Kidney epithelial cell (primary cell): Measurements from ENCODE around the gene NDUFA3. TPM values are rescaled to one million over a fixed set of nuclear protein-coding genes. Genes with fewer than 3 reads are reported as not detected.
A peak's percentile ranks its signal among the peaks of the same experiment; 100 is the strongest.

Experiments used
- DNase-seq: peaks from one replicate; pipeline ENCODE4 v3.0.0-alpha.2; 2010; ENCODE audit warnings: low read depth
- H3K27me3 ChIP-seq: 2 replicates; pipeline ENCODE4 v1.6.0; 2011; ENCODE audit warnings: low read length; ENCODE audit not compliant: control insufficient read depth, insufficient read depth
- H3K36me3 ChIP-seq: 2 replicates; pipeline ENCODE4 v1.5.1; 2011; ENCODE audit warnings: low read length; ENCODE audit not compliant: control insufficient read depth, insufficient read depth
- H3K4me3 ChIP-seq: 2 replicates; pipeline ENCODE4 v1.5.1; 2011; ENCODE audit warnings: low read depth, mild to moderate bottlenecking, control low read depth, low read length
- total RNA-seq: library from RNA; depleted of rRNA; stranded (reverse); fragments of >200 nt; gene quantifications from 2 replicates; pipeline ENCODE4 v1.2.3, GENCODE V29; 2015
- TF ChIP-seq, protein P1 (sequence below): IDR thresholded peaks from 2 replicates; pipeline ENCODE4 v1.5.1; 2011; ENCODE audit warnings: mild to moderate bottlenecking, moderate library complexity, low read length, control low read depth, inconsistent platforms; ENCODE audit not compliant: insufficient read depth, poor library complexity, severe bottlenecking

NDUFA3 gene
- 31.8 and 39.4 TPM in 2 replicates for total RNA-seq

DNA sequence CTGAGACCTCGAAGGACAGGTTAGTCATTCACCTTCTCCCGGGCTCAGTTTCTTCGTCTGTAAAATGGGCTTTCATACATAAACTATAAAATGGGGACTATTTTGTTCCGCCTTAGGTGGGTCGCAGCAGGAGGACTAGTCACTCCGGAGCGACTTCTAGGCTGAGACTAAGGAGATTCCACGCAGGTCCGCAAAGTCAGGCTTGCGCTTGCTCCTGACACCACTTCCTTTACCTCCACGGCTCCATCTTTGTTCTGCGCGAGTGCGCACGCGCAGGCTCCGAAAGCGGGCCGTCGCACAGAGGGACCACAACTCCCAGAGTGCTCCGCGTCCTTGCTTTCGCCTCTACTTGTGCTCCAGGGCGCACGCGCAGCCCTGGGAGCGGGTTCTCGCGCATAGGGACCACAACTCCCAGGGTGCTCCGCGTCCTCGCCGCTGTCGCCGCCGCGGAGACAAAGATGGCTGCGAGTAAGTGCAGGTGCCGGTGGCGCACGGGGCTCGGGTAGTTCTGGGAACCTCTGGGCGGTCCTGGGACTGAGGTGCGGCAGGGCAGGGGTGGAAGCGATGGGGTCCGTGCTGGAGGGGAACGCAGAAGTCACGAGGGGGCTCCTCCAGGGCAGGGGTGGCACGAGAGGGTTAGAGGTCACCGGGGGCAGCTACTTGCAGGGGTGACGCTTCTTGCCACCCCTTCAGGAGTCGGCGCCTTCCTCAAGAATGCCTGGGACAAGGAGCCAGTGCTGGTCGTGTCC, at the start of gene NDUFA3:
TSS of gene NDUFA3 (plus strand) at position 435 of the 749 bp plus-strand sequence. CDS start at position 459, 24 bp downstream.
- Histone ChIP-seq H3K4me3 (peak within 1 kb of the TSS; percentile 88), H3K36me3 (peaks cover 2% of the 10 kb centered on the region), H3K27me3 (no peaks in the 10 kb centered on the region)
- TF ChIP-seq, protein P1, sequence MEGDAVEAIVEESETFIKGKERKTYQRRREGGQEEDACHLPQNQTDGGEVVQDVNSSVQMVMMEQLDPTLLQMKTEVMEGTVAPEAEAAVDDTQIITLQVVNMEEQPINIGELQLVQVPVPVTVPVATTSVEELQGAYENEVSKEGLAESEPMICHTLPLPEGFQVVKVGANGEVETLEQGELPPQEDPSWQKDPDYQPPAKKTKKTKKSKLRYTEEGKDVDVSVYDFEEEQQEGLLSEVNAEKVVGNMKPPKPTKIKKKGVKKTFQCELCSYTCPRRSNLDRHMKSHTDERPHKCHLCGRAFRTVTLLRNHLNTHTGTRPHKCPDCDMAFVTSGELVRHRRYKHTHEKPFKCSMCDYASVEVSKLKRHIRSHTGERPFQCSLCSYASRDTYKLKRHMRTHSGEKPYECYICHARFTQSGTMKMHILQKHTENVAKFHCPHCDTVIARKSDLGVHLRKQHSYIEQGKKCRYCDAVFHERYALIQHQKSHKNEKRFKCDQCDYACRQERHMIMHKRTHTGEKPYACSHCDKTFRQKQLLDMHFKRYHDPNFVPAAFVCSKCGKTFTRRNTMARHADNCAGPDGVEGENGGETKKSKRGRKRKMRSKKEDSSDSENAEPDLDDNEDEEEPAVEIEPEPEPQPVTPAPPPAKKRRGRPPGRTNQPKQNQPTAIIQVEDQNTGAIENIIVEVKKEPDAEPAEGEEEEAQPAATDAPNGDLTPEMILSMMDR: no peak
- peak; percentile 91 for DNase-seq

DNA sequence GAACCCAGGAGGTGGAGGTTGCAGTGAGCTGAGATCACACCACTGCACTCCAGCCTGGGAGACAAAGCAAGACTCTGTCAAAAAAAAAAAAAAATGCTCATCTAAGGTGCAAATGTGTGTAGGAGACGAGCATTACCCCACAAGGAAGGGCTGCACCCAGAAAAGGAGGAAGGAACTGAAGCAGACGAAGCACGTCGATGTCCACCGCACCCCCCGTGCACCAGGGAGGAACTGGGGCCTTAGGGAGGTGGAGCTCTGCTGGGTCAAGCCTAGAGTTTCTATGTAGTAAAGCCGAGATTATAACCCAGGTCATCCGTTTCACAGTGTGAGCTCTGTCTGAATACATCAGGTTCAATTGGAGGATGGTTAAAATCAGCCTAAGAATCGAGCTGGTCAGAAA, 40.0 kb upstream of the NDUFA3 start:
- TF ChIP-seq, protein P1: no peak
- H3K36me3 ChIP-seq: no peaks in the 10 kb centered on the region
- H3K27me3 ChIP-seq: no peaks in the 10 kb centered on the region
- DNase-seq: no peak
- no peak overlapping the region for H3K4me3 ChIP-seq

DNA sequence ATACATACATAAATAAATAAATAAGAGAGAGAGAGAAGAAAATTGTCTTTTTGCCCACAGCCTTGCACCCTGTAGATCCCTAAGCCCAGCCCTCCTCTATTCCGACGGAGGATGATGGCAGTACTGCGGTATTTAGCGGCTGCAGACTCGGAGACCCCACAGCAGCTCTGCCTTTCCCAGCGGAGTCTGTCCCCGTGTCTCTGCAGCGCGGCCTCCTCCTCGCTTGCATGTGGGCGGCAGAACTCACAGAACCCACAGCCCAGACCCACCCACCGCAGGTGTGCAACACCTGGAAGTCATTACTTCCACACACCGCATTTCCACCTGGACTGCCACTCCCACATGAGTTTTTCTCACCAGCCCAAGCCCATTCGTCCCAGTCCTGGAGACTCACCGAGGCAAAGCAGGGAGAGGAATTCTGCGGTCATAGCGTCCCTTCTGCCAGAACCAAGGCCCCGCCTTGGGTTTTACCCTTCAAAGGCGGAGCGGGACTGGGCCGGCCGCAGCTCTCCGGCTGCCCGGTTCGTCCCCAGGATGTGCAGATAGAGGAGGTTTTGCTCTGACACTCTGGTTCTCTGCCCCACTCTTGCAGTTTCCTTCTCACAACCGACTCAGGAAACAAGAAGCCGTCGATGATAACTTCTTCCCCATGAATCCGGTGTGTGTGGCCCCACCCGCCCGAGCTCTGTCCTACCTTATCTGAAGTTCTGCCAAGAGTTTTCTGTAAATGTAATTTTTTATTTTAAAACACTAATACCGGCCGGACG, 39.1 kb upstream of the NDUFA3 start, which contains the start of gene VSTM1:
TSS of gene VSTM1 (minus strand) at position 548 of the 767 bp plus-strand sequence. CDS start at position 428, 120 bp downstream.
- no peak for DNase-seq
- H3K4me3 ChIP-seq: no peak within 1 kb of the TSS
- TF ChIP-seq, protein P1: no peak
- H3K27me3 ChIP-seq: no peaks in the 10 kb centered on the region
- no peaks in the 10 kb centered on the region for H3K36me3 ChIP-seq

DNA sequence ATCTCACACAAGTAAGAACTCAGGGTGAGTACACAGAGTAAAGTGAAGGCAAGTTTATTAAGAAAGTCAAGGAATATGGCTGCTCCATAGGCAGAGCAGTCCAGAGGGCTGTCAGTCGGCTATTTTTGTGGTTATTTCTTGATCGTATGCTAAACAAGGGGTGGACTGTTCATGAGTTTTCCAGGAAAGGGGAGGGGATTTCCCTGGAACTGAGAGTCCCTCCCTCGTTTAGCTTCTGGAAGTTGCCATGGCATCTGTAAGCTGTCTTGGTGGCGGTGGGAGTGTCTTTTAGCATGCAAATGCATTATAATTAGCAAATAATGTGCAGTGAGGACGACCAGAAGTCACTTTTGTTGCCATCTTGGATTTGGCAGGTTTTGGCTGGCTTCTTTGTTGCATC, 33.2 kb upstream of the NDUFA3 start:
- H3K36me3 ChIP-seq: no peaks in the 10 kb centered on the region
- no peak overlapping the region for H3K4me3 ChIP-seq
- H3K27me3 ChIP-seq: no peaks in the 10 kb centered on the region
- DNase-seq: no peak
- TF ChIP-seq, protein P1: no peak

DNA sequence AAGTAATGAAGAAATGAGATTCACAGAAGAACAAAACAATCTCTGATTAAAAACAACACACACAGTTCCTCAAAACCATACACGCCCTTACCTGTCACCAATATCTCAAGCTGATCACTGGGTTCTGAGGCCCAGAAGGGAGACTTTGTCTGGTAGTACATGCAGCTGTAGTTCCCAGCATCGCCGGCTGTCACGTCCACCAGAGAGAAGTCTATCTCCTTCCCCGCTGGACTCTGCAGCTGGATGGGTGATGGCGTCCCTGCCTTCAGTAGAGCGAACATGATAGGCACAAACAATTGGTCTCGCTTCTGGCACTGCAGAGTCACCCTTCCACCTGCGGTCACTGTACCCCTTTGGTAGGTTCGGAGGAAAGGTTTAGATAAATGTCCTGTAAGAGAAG, 28.8 kb upstream of the NDUFA3 start:
- no peak for DNase-seq
- TF ChIP-seq, protein P1: no peak
- no peaks in the 10 kb centered on the region for H3K27me3 ChIP-seq
- no peaks in the 10 kb centered on the region for H3K36me3 ChIP-seq
- no peak overlapping the region for H3K4me3 ChIP-seq

DNA sequence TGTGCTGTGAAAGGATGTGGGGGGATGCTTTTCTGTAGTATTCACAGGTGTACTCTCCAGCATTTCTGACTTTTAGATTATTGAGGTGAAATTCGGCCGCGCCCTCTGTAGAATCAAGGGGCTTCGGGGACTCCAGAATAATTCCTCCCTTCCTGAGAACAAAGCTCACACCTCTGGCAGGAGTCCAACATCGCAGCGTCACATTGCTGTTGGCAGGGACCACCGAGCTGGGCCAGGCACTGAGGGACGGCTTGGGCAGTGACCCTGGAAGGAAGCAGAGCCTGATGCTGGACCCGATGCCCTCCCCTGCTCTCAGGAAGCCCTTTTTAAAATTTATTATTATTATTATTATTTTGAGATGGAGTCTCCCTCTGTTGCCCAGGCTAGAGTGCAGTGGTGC, 27.8 kb upstream of the NDUFA3 start:
- TF ChIP-seq, protein P1: no peak
- DNase-seq: no peak
- no peaks in the 10 kb centered on the region for H3K36me3 ChIP-seq
- no peak overlapping the region for H3K4me3 ChIP-seq
- H3K27me3 ChIP-seq: no peaks in the 10 kb centered on the region
